Caco-2 (cell line): ENCODE measurements around the gene TTLL7. TPM values are rescaled to one million over a fixed set of nuclear protein-coding genes. Genes with fewer than 3 reads are reported as not detected.

Experiments
- BruUV-seq: library from RNA; stranded (reverse); fragments of 400-500 nt; replicated peaks from 2 replicates; lab custom pipeline; 2021; lab: Mats Ljungman, UMichigan
- CTCF ChIA-PET: fragments of 300-600 bp; sonication (Branson Sonifier 250); formaldehyde crosslinking; loops from one replicate; lab custom pipeline; 2022; ENCODE audit warnings: antibody characterized with exemption; lab: Charles Lee
- POLR2A ChIA-PET: fragments of 300-600 bp; sonication (Branson Sonifier 250); formaldehyde crosslinking; loops from one replicate; lab custom pipeline; 2022; ENCODE audit warnings: antibody characterized with exemption; lab: Charles Lee
- DNase-seq, 2 experiments: peaks; one replicate each; pipeline versions ENCODE4 v3.0.0 to v3.0.0-alpha.2; 2020 to 2022
- H3K27me3 ChIP-seq: replicated peaks from 2 replicates; pipeline ENCODE4 v1.6.0; 2011; ENCODE audit warnings: low read length; ENCODE audit not compliant: control insufficient read depth, insufficient read depth
- H3K36me3 ChIP-seq: 2 replicates; pipeline ENCODE4 v1.5.1; 2011; ENCODE audit warnings: low read length; ENCODE audit not compliant: control insufficient read depth, insufficient read depth
- H3K4me1 ChIP-seq: fragments of 250-450 bp; sonication (Bioruptor Pico); 2 replicates; pipeline ENCODE4 v1.5.1; 2020; ENCODE audit warnings: mild to moderate bottlenecking
- H3K4me3 ChIP-seq: 2 replicates; pipeline ENCODE4 v1.5.1; 2011; ENCODE audit warnings: low read depth, mild to moderate bottlenecking, control low read depth, low read length
- H3K9me3 ChIP-seq: fragments of 250-450 bp; sonication (Bioruptor Pico); 2 replicates; pipeline ENCODE4 v1.5.1; 2020; ENCODE audit warnings: mild to moderate bottlenecking, moderate library complexity
- H3K27ac Mint-ChIP-seq: one replicate; pipeline ENCODE4 v1.8.0; 2022; ENCODE audit warnings: mixed read lengths; ENCODE audit not compliant: unreplicated experiment
- H3K27me3 Mint-ChIP-seq: one replicate; pipeline ENCODE4 v1.8.0; 2022; ENCODE audit warnings: mixed read lengths; ENCODE audit not compliant: insufficient read depth, unreplicated experiment
- H3K36me3 Mint-ChIP-seq: one replicate; pipeline ENCODE4 v1.8.0; 2022; ENCODE audit warnings: mild to moderate bottlenecking, mixed read lengths; ENCODE audit not compliant: insufficient read depth, unreplicated experiment
- H3K4me1 Mint-ChIP-seq: one replicate; pipeline ENCODE4 v1.8.0; 2022; ENCODE audit warnings: low read depth, mixed read lengths; ENCODE audit not compliant: unreplicated experiment
- H3K4me3 Mint-ChIP-seq: one replicate; pipeline ENCODE4 v1.8.0; 2022; ENCODE audit warnings: mild to moderate bottlenecking, moderate library complexity, mixed read lengths; ENCODE audit not compliant: unreplicated experiment
- H3K9me3 Mint-ChIP-seq: one replicate; pipeline ENCODE4 v1.8.0; 2022; ENCODE audit warnings: mixed read lengths; ENCODE audit not compliant: unreplicated experiment
- intact Hi-C: fragments of 100-400 bp; cut with micrococcal nuclease; formaldehyde crosslinking; loops from one replicate; pipeline ENCODE4 v1.10.0; 2022; ENCODE audit not compliant: unreplicated experiment
- total RNA-seq: library from RNA; stranded (reverse); gene quantifications from 2 replicates; pipeline ENCODE4 v1.2.3, GENCODE V29; 2022
- TF ChIP-seq, protein P1 (sequence below), 2 experiments: fragments of 200-600 bp in 1 of 2; IDR thresholded peaks; 1 replicate in 1 of 2; 2 replicates in 1 of 2; pipeline versions ENCODE4 v1.5.1 to v1.8.0; 2011 to 2022; ENCODE audit warnings: antibody characterized with exemption in 1 of 2, control low read depth in 1 of 2, inconsistent platforms in 1 of 2, low read depth in 1 of 2, low read length in 1 of 2, mild to moderate bottlenecking in 1 of 2, moderate library complexity in 1 of 2; ENCODE audit not compliant: insufficient read depth in 1 of 2, severe bottlenecking in 1 of 2, unreplicated experiment in 1 of 2

Gene TTLL7
- total RNA-seq, 1 experiment from 2014 or later: 0.75 TPM

DNA sequence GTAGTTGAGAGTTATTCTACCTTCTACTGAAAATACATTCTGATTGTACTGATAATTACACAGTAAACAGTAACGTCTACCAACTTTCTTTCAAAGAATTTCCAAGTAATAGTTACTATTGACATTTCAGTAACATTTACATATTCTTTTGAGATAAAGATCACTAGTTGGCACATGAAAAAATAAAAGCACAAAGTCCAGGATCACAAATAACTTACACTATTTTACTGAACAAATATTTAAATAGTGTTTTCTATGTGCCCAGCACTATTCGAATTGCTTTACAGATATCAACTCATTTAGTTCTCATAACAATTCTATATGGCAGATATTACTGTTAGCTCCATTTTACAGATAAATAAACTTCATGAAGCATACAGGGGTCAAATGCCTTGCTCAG, 126.4 kb downstream of the TTLL7 start:
- CTCF ChIA-PET: no interaction called here
- BruUV-seq: no TSS peak
- H3K36me3 Mint-ChIP-seq: no peaks in the 10 kb centered on the region

DNA sequence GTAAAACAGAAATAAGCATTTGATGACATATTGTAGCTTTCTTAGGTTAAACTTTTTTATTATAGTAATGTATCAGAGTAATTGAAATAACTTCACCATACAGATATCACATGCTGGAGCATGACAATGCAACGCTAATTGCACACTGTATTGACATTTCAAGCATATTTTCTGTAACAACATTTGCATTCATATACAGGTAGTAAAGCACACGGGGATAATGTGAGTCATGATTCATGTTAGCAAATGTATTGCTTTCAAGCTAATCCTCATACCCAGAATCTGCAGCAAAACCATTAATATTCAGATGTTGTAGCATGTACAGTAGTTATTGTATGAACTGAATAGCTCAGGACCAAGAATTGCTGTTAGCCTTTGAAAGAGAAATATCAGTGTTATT, 133.9 kb downstream of the TTLL7 start:
- intact Hi-C loops: no loop called here
- H3K4me3 ChIP-seq: no peak overlapping the region
- Mint-ChIP-seq H3K4me3 (no peak overlapping the region), H3K4me1 (no peaks in the 10 kb centered on the region), H3K36me3 (no peaks in the 10 kb centered on the region), H3K27ac (no peak overlapping the region), H3K27me3 (no peaks in the 10 kb centered on the region), H3K9me3 (no peaks in the 10 kb centered on the region)
- BruUV-seq: no TSS peak
- no peaks in the 10 kb centered on the region for H3K27me3 ChIP-seq
- POLR2A ChIA-PET: no interaction called here
- CTCF ChIA-PET: no interaction called here
- TF ChIP-seq, protein P1, sequence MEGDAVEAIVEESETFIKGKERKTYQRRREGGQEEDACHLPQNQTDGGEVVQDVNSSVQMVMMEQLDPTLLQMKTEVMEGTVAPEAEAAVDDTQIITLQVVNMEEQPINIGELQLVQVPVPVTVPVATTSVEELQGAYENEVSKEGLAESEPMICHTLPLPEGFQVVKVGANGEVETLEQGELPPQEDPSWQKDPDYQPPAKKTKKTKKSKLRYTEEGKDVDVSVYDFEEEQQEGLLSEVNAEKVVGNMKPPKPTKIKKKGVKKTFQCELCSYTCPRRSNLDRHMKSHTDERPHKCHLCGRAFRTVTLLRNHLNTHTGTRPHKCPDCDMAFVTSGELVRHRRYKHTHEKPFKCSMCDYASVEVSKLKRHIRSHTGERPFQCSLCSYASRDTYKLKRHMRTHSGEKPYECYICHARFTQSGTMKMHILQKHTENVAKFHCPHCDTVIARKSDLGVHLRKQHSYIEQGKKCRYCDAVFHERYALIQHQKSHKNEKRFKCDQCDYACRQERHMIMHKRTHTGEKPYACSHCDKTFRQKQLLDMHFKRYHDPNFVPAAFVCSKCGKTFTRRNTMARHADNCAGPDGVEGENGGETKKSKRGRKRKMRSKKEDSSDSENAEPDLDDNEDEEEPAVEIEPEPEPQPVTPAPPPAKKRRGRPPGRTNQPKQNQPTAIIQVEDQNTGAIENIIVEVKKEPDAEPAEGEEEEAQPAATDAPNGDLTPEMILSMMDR (IDR thresholded peaks at IDR 0.05; ENCODE audit: insufficient read depth in 1 of 2, low read depth in 1 of 2, low read length in 1 of 2, severe bottlenecking in 1 of 2, unreplicated experiment in 1 of 2): no peak
- H3K36me3 ChIP-seq: no peaks in the 10 kb centered on the region
- no peaks in the 10 kb centered on the region for H3K4me1 ChIP-seq
- DNase-seq: no peak
- no peaks in the 10 kb centered on the region for H3K9me3 ChIP-seq

More for the DNA sequence above, 126.4 kb downstream of the TTLL7 start:
- no peaks in the 10 kb centered on the region for H3K27me3 ChIP-seq
- Mint-ChIP-seq H3K4me3 (no peak overlapping the region), H3K4me1 (no peaks in the 10 kb centered on the region), H3K9me3 (no peaks in the 10 kb centered on the region), H3K27ac (no peak overlapping the region), H3K27me3 (no peaks in the 10 kb centered on the region)
- no peaks in the 10 kb centered on the region for H3K9me3 ChIP-seq
- H3K36me3 ChIP-seq: no peaks in the 10 kb centered on the region
- TF ChIP-seq, protein P1 (IDR thresholded peaks at IDR 0.05; ENCODE audit: insufficient read depth in 1 of 2, low read depth in 1 of 2, low read length in 1 of 2, severe bottlenecking in 1 of 2, unreplicated experiment in 1 of 2): no peak
- intact Hi-C loops: no loop called here
- DNase-seq: no peak
- H3K4me3 ChIP-seq: no peak overlapping the region
- H3K4me1 ChIP-seq: no peaks in the 10 kb centered on the region
- POLR2A ChIA-PET: no interaction called here

- H3K36me3 ChIP-seq: no peaks in the 10 kb centered on the region
- Mint-ChIP-seq H3K27me3 (no peaks in the 10 kb centered on the region), H3K27ac (no peak overlapping the region), H3K4me1 (no peaks in the 10 kb centered on the region), H3K4me3 (no peak overlapping the region), H3K9me3 (no peaks in the 10 kb centered on the region), H3K36me3 (no peaks in the 10 kb centered on the region)
- no TSS peak for BruUV-seq
- ChIA-PET CTCF (no interaction called here), POLR2A (no interaction called here)
- no peaks in the 10 kb centered on the region for H3K27me3 ChIP-seq
- no peaks in the 10 kb centered on the region for H3K9me3 ChIP-seq
- intact Hi-C loops: no loop called here
- no peaks in the 10 kb centered on the region for H3K4me1 ChIP-seq
- peak; percentile 32 to 38 for DNase-seq
- TF ChIP-seq, protein P1 (IDR thresholded peaks at IDR 0.05; ENCODE audit: insufficient read depth in 1 of 2, low read depth in 1 of 2, low read length in 1 of 2, severe bottlenecking in 1 of 2, unreplicated experiment in 1 of 2): no peak
- H3K4me3 ChIP-seq: no peak overlapping the region
Observed at GRCh38 chr1:83860490-83861221, 138.3 kb downstream of the TTLL7 start.
